GM12878 (cell line): ENCODE data around the gene OSM. TPM values are rescaled to one million over a fixed set of nuclear protein-coding genes. Genes with fewer than 3 reads are reported as not detected.

Experiments used
- ATAC-seq: fragments of 200-7000 bp; cut with Tn5 transposase; 3 replicates; pipeline ENCODE4 v1.9.1; 2020; ENCODE audit warnings: mild to moderate bottlenecking, moderate library complexity
- BruUV-seq: library from RNA; stranded (reverse); fragments of 400-500 nt; replicated peaks from 2 replicates; lab custom pipeline; 2021; lab: Mats Ljungman, UMichigan
- CTCF ChIA-PET: fragments of 300-600 bp; sonication (Branson Sonifier 250); formaldehyde crosslinking; extraction: SDS; loops from one replicate; lab custom pipeline; 2021; ENCODE audit warnings: inconsistent platforms; lab: Yijun Ruan, JAX
- POLR2A ChIA-PET: fragments of 350-600 bp; formaldehyde crosslinking; extraction: SDS; loops from one replicate; lab custom pipeline; 2021; ENCODE audit warnings: inconsistent platforms; lab: Charles Lee
- RAD21 ChIA-PET: fragments of 300-600 bp; sonication (Branson Sonifier 250); formaldehyde crosslinking; loops from one replicate; lab custom pipeline; 2023; ENCODE audit warnings: antibody characterized with exemption; ENCODE audit not compliant: unreplicated experiment; lab: Charles Lee
- SMC1A ChIA-PET: fragments of 300-600 bp; sonication (Branson Sonifier 250); formaldehyde crosslinking; loops from one replicate; lab custom pipeline; 2023; ENCODE audit not compliant: unreplicated experiment, uncharacterized antibody; lab: Charles Lee
- DNase-seq: peaks from one replicate; pipeline ENCODE4 v3.0.0-alpha.2; 2011; ENCODE audit warnings: low read depth, low spot score
- FAIRE-seq: peaks from 3 replicates; lab custom pipeline; 2011; peaks lifted over from hg19 to GRCh38; lab: Jason Lieb, UNC
- H2AFZ ChIP-seq: 2 replicates; pipeline ENCODE4 v1.6.0; 2011; ENCODE audit warnings: low read depth, low read length, control low read depth; ENCODE audit not compliant: control insufficient read depth
- H3K27ac ChIP-seq: 2 replicates; pipeline ENCODE4 v1.5.1; 2011; ENCODE audit warnings: control low read depth; ENCODE audit not compliant: control insufficient read depth, insufficient read depth
- H3K27me3 ChIP-seq, 2 experiments: replicated peaks in 1 of 2; 2 replicates each; pipeline versions ENCODE4 v1.6.0 to v1.6.1; 2011; ENCODE audit warnings: low read length in 1 of 2; ENCODE audit not compliant: control insufficient read depth in 2 of 2, insufficient read depth in 2 of 2
- H3K36me3 ChIP-seq, 2 experiments: 2 replicates each; pipeline ENCODE4 v1.5.1; 2011; ENCODE audit warnings: low read length in 1 of 2; ENCODE audit not compliant: control insufficient read depth in 2 of 2, insufficient read depth in 2 of 2
- H3K4me1 ChIP-seq: 2 replicates; pipeline ENCODE4 v1.6.1; 2011; ENCODE audit warnings: mild to moderate bottlenecking, low read length, moderate library complexity, mixed read lengths; ENCODE audit not compliant: control insufficient read depth, insufficient read depth
- H3K4me2 ChIP-seq: 2 replicates; pipeline ENCODE4 v1.6.0; 2011; ENCODE audit warnings: control low read depth; ENCODE audit not compliant: control insufficient read depth, insufficient read depth
- H3K4me3 ChIP-seq: fragments of 200-600 bp; sonication (generic); 2 replicates; pipeline ENCODE4 v1.5.1; 2016
- H3K79me2 ChIP-seq: 2 replicates; pipeline ENCODE4 v1.6.0; 2011; ENCODE audit warnings: low read length; ENCODE audit not compliant: control insufficient read depth, insufficient read depth
- H3K9ac ChIP-seq: 2 replicates; pipeline ENCODE4 v1.8.0; 2011; ENCODE audit warnings: low read length, control low read depth, mixed read lengths; ENCODE audit not compliant: control insufficient read depth, insufficient read depth
- H3K9me3 ChIP-seq: replicated peaks from 3 replicates; pipeline ENCODE4 v1.5.1; 2011; ENCODE audit warnings: mild to moderate bottlenecking, low read length; ENCODE audit not compliant: control insufficient read depth, insufficient read depth
- H4K20me1 ChIP-seq: 2 replicates; pipeline ENCODE4 v1.6.0; 2011; ENCODE audit not compliant: control insufficient read depth, insufficient read depth
- CEBPB ChIP-seq, 2 experiments: fragments of 150-350 bp in 1 of 2; IDR thresholded peaks; 2 replicates each; pipeline ENCODE4 v1.6.1; 2012 to 2014; ENCODE audit warnings: low read depth in 2 of 2, low read length in 2 of 2, borderline replicate concordance in 1 of 2, inconsistent platforms in 1 of 2
- CTCF ChIP-seq, 3 experiments: IDR thresholded peaks in 2 of 3; conservative IDR thresholded peaks in 1 of 3; 2 replicates each; pipeline ENCODE4 v1.5.1; 2011; ENCODE audit warnings: low read depth in 3 of 3, low read length in 3 of 3, mild to moderate bottlenecking in 3 of 3, control low read depth in 2 of 3, moderate library complexity in 2 of 3, inconsistent platforms in 1 of 3, mixed read lengths in 1 of 3; ENCODE audit not compliant: control insufficient read depth in 2 of 3, insufficient read depth in 1 of 3; ENCODE audit errors: extremely low read depth in 1 of 3
- FOXM1 ChIP-seq: IDR thresholded peaks from 2 replicates; pipeline ENCODE4 v1.6.1; 2012; ENCODE audit warnings: low read depth, mild to moderate bottlenecking, inconsistent platforms, low read length, moderate library complexity
- JUND ChIP-seq: IDR thresholded peaks from 2 replicates; pipeline ENCODE4 v1.6.1; 2012; ENCODE audit warnings: low read depth, mild to moderate bottlenecking, low read length, improper control_type of control experiment, moderate library complexity
- MAX ChIP-seq: IDR thresholded peaks from 2 replicates; pipeline ENCODE4 v1.6.1; 2012; ENCODE audit warnings: low read depth, low read length, improper control_type of control experiment
- MTA2 ChIP-seq: fragments of 450-650 bp; IDR thresholded peaks from 2 replicates; pipeline ENCODE4 v1.6.1; 2016; ENCODE audit warnings: low read depth, mild to moderate bottlenecking, moderate library complexity
- NFYA ChIP-seq: IDR thresholded peaks from 2 replicates; pipeline ENCODE4 v1.6.1; 2011; ENCODE audit warnings: low read depth, mild to moderate bottlenecking, low read length, improper control_type of control experiment, borderline replicate concordance
- NKRF ChIP-seq: fragments of 450-650 bp; conservative IDR thresholded peaks from 2 replicates; pipeline ENCODE4 v1.6.1; 2017; ENCODE audit warnings: mild to moderate bottlenecking, moderate library complexity
- RAD21 ChIP-seq: IDR thresholded peaks from 2 replicates; pipeline ENCODE4 v1.6.1; 2011; ENCODE audit warnings: mild to moderate bottlenecking, low read depth, low read length, moderate library complexity; ENCODE audit not compliant: insufficient read depth
- RUNX3 ChIP-seq: IDR thresholded peaks from 2 replicates; pipeline ENCODE4 v1.6.1; 2012; ENCODE audit warnings: low read length, inconsistent platforms
- TAF1 ChIP-seq: IDR thresholded peaks from 2 replicates; pipeline ENCODE4 v1.6.1; 2011; ENCODE audit warnings: mild to moderate bottlenecking, low read depth, low read length, borderline replicate concordance
- USF1 ChIP-seq: IDR thresholded peaks from 2 replicates; pipeline ENCODE4 v1.6.1; 2011; ENCODE audit warnings: borderline replicate concordance, low read depth, mild to moderate bottlenecking, moderate library complexity, mixed read lengths, low read length; ENCODE audit not compliant: insufficient read depth; ENCODE audit errors: extremely low read length
- ZBTB33 ChIP-seq: fragments of 450-650 bp; IDR thresholded peaks from 2 replicates; pipeline ENCODE4 v1.6.1; 2017; ENCODE audit warnings: mild to moderate bottlenecking
- ZZZ3 ChIP-seq: IDR thresholded peaks from 2 replicates; pipeline ENCODE4 v1.6.1; 2011; ENCODE audit warnings: low read depth; ENCODE audit not compliant: control insufficient read depth, insufficient read length
- WGBS: methylation state at CpG from one replicate; pipeline ENCODE4 v1.1.6; 2016; ENCODE audit warnings: low lambda C conversion rate; ENCODE audit not compliant: insufficient replicate concordance, insufficient coverage; ENCODE audit errors: missing lambda C conversion rate; 5-methylcytosine and 5-hydroxymethylcytosine counted together
- in situ Hi-C: fragments of 300-500 bp; cut with MboI; formaldehyde crosslinking; loops from 9 replicates; pipeline ENCODE4 v1.14.3; 2018; ENCODE audit warnings: mixed read lengths
- intact Hi-C: fragments of 100-400 bp; cut with micrococcal nuclease; formaldehyde crosslinking; loops from one replicate; pipeline ENCODE4 v1.14.2; 2022; ENCODE audit not compliant: unreplicated experiment
- polyA plus RNA-seq, 11 experiments: library from polyadenylated mRNA; depleted of rRNA in 4 of 11; unstranded in 6 of 11; stranded (reverse) in 5 of 11; fragments of >200 nt; fragmentation: Nextera tagmentation in 4 of 11; fragmentation: Illumina TruSeq in 1 of 11; extraction: Ambion mirVana in 4 of 11; extraction: Trizol in 1 of 11; gene quantifications; 1 replicate in 1 of 11; 2 replicates in 10 of 11; pipeline versions ENCODE4 v1.2.1 to v1.2.3, GENCODE V29; 2011 to 2016; ENCODE audit warnings: inconsistent platforms in 2 of 11, missing spikeins in 2 of 11, low read depth in 1 of 11
- total RNA-seq, 4 experiments: library from RNA; depleted of rRNA in 3 of 4; stranded (reverse); fragments of >200 nt in 3 of 4; fragmentation: Illumina TruSeq in 1 of 4; extraction: Trizol in 1 of 4; gene quantifications; 2 replicates each; pipeline versions ENCODE4 v1.2.1 to v1.2.3, GENCODE V29; 2013 to 2021

Gene OSM
- total and polyA plus RNA-seq, 10 of the 15 experiments (the other 5 are each of a cell fraction or from before 2014, with no cell fraction given) = 0.06 to 1.4 (median 0.59) TPM

GRCh38 chr22:30233582-30233981 is 33.1 kb downstream of the OSM start:
- ATAC-seq (no peak), FAIRE-seq (no peak), DNase-seq (no peak)
- ChIA-PET SMC1A (interaction anchor here (1.0 kb wide), 1 partner anchor 31 kb away, joined by 3 read pairs; no protein-coding TSS in a partner anchor), POLR2A (no interaction called here), CTCF (interaction anchor here (1.4 to 1.7 kb wide), 2 partner anchors 29 to 54 kb away, joined by 3 to 5 read pairs; no protein-coding TSS in a partner anchor), RAD21 (no interaction called here)
- Histone ChIP-seq H4K20me1 (no peaks in the 10 kb centered on the region), H3K9me3 (no peaks in the 10 kb centered on the region), H3K27me3 (no peaks in the 10 kb centered on the region), H2AFZ (no peak overlapping the region), H3K4me3 (no peak overlapping the region), H3K36me3 (no peaks in the 10 kb centered on the region), H3K79me2 (no peaks in the 10 kb centered on the region), H3K27ac (no peak overlapping the region), H3K4me2 (no peak overlapping the region), H3K4me1 (no peaks in the 10 kb centered on the region), H3K9ac (no peak overlapping the region)
- 54% methylated on average over 6 of the region's 6 CpGs for WGBS
- in situ Hi-C loops = no loop called here
- no TSS peak for BruUV-seq
- intact Hi-C loops = no loop called here
- TF ChIP-seq RUNX3 (no peak), FOXM1 (no peak), NKRF (no peak), TAF1 (no peak), USF1 (no peak), NFYA (no peak), ZZZ3 (no peak), ZBTB33 (no peak), MAX (no peak), CTCF (IDR thresholded peaks at IDR 0.05 in 2 of 3, conservative IDR thresholded peaks at IDR 0.05 in 1 of 3; ENCODE audit: control insufficient read depth in 2 of 3, extremely low read depth in 1 of 3, insufficient read depth in 1 of 3, low read depth in 3 of 3, low read length in 3 of 3) (no peak), MTA2 (no peak), CEBPB (IDR thresholded peaks at IDR 0.05; ENCODE audit: borderline replicate concordance in 1 of 2, low read depth in 2 of 2, low read length in 2 of 2) (no peak), RAD21 (no peak), JUND (no peak)
